AML-193 (cell line): ENCODE measurements around the gene SLC9A8.
"Not testable (repeated sequence)": the region's sequence is repeated elsewhere in the genome, so short reads cannot be mapped to it uniquely, and the experiment has no call there.

Source experiments
- DNase-seq, 2 experiments: peaks; one replicate each; lab custom pipeline; 2025; lab: John Stamatoyannopoulos, UW

SLC9A8 gene

DNA sequence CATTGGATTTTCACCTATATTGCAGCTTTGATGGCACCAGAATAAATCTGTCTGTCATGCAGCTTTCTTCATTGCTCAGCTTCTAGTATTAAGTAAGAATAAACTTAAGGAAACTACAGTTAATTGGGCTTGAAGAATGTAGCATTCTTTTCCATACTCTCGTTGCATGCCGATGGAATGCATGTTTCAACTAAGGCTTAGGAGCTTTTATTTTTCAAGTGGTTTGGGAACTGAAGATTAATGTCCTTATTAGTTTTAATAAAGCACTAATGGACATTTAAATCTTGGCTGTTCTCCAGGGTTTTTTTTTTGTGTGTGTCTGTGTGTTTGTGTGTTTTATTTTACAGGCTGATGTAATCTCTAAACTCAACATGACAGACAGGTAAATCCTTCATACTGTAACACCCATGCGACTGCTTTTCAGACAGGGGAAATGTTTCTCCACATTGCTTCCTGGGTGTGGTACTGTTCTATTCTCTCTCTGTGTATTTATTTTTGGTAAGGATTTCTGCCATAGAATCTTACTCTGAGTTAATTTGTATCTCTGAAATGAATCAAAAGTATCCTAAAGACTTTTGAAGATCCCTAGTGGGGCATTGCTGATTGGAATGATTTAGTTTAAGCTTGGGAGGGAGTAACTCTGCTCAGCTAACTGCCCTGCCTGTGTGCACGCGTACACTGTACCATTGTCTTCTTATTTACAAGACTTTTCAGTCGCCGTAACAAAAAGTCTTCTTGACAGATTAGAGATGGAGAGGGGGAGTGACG lies 38.0 kb downstream of the SLC9A8 start:
- DNase-seq = no peak

DNA sequence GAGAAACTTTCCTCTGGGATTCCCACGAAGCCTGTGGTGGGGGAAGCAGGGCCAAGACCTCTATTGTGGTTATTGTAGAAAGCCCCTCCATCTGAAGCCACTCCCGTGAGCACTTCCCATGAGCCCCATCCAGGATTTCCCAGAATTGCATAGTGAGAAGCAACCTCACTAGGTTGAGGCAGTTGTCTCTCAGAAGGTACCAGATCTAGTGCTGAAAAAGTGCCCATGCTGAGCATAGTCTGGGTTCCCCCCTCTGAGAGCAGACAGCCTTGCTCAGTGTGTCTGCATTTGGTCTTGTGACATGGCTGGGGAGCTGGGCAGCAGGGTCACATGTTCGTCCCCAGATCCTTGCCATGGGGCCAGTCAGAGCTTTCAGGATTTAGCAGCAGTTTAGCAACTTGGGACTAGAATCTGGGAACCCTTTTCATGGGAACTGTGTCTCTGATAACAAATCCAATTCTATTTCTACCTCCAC lies 38.6 kb downstream of the SLC9A8 start:
- no peak for DNase-seq

DNA sequence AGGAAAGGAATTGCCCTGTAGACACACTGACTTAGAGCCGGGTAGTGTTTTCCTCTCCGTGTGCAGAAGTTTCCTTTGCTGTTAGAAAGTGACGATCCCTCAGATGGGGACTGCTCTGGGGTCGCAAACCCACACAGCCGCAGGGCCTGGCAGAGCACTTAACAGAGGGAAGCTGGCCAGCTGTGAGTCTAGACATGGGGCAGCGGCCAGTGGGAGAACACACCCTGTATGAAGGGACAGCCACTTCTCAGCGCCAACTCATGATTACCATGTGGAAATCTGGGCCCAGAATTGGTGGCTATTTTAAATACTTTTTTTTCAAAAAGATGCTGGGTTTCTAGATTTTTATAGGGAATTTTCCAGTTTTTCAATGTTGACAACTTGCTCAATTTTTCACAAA lies 39.4 kb downstream of the SLC9A8 start:
- DNase-seq = no peak

DNA sequence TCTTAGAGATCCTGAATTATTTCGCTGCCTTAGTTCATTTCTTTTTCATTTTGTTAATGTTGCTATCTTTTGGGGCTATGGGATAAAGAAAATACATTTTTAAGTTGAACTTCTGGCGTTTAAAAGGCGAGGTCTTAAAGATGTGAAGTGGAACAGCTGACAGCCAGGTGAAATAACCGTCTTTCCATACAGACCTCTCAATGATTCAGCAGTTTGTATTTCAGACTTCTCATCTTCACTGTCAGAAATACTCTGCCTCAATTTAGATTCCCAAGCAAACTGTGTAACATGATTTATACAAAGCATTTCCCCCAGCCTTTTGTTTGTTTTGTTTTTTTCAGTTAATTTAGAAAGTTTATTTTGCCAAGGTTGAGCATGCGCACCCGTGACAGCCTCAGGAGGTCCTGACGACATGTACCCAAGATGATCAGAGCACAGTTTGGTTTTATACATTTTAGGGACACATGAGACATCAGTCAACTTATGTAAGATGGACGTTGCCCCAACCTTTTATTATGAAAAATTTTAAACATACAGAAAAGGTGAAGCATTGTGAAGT lies 40.0 kb downstream of the SLC9A8 start:
- DNase-seq = no peak

DNA sequence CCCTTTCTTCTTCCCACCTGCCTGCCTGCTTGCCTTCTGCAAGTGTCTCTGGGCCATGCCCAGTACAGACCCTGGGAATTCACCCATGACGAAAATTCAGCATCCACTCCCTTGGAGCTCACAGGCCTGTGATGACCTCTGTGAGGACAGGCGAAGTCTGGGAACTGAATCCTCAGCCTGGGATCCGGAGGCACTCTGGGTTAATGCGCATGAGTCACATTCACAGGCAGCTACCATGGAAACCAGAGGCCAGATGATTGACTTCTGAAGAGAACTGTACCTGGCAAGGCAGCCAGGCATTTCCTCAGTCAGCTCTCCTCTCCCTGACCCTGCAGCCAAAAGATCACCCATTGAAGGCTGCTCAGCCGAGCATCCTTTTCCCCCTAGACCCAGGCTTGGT lies 41.0 kb downstream of the SLC9A8 start:
- DNase-seq = no peak

DNA sequence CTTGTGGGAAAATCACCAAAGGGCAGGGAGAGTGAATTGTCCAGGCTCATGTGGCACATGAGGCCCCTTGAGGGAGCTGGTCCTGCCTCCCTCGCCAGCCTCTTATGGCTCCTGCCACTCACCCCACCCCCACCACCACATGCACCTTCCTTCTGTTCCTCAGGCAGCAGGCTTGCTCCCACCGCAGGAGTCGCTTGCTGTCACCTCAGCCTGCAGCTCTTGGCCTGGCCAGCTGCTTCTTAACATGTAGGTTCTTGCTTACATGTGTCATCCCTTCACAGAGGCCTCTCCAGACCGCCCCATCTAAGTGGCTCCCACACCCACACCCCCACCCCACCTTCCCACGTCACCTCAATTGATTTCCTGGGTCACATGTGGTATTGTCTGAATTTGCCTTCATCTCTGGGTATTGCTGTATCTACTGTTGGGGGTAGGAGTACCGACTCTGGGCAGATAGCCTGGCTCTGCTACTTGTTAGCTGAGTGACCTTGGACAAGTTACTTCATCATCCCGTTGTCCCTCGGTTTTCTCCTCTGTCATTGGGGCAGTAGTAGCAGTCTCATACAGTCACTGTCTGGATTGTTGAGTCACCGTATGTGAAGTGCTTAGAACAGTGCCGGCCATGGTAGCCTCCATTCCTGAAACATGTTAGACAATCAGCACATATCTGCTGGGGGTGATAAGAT lies 41.7 kb downstream of the SLC9A8 start:
- DNase-seq = no peak

DNA sequence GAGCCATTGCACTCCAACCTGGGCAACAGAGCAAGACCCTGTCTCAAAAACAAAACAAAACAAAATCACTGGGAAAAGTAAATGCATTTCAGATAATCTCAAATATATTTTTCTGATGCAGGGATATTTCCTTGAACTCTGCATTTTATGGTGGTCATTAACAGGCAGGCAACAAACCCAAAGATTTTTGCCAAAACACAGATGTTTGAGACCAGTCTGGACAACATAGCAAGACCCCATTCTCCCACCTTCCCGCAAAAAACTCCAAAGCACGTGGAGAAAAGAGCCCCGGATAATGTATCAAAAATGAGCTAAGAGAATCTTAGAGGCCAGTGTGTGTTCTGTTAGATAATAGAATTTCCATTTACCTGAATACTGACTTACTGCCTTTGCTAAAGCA lies 44.3 kb downstream of the SLC9A8 start:
- no peak for DNase-seq

DNA sequence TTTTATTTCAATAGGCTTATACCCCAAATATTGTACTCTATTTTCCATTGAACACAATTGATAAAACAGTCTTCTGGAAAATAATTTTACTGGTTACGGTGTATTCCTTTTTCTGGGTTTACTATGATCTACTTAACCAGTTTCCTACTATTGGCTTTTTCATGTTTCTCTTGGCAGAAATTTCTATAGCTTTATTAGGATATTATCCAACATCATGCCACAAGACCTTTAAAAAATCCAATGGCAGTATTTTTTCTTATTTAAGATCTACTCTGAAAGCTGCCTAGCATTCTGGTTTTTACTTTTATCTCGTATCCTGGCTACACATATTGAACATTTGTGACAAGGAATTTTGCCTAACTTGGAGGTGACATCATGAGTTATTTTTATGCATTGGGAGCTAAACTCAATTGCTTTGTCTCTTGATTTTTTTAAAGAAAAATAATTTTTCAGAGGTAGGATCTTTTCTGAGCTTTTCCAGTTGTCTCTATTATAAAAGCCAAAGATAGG lies 45.5 kb downstream of the SLC9A8 start:
- DNase-seq = no peak

DNA sequence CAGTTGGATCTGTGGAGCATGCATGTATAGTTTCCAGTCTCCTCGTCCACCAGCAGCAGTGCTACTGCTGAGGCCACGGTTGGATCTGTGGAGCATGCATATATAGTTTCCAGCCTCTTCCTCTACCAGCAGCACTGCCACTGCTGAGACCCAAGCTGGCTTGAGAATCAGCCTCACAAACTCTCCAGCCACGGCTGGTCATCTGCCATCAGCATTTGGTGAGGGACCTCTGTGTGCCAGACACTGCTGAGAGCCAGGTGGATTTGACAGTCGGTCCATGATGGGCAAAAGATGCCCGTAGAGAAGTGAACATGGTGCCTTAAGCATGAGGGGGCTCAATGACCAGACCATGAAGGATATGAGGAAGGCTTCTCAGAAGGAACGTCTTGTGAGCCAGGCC lies 46.4 kb downstream of the SLC9A8 start:
- DNase-seq = no peak

DNA sequence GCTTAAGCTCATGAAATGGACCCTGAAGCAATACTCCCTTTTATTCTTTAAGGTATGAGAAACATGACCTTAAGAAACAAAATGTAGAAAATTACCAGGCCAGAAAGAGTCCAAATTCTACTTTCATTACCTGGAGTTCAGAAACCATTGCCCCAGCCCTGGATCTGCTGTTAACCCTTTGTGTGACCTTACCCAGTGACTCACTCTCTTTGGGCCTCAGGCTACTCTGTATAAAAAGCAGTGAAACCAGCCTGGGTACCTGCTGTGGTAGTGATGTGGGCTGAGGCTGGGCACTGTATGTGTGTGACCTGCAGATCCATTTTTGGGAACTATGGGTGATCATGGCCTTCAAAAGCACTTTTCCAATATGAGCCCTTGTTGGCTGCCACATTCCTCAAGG lies 47.2 kb downstream of the SLC9A8 start:
- DNase-seq = no peak

DNA sequence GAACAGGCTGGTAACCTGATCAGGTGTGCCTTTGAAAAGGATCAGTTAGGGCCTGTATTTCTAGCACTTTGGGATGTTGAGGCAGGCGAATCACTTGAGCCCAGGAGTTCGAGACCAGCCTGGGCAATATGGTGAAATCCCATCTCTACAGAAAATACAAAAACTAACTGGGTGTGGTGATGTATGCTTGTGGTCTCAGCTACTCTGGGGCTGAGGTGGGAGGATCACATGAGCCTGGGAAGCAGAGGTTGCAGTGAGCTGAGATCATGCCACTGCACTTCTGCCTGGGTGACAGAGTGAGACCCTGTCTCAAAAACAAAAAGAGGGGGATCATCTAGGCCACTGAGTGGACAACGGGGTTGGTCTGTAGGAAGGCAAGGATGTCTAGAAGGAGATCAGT lies 48.6 kb downstream of the SLC9A8 start:
- DNase-seq = not testable (repeated sequence)

DNA sequence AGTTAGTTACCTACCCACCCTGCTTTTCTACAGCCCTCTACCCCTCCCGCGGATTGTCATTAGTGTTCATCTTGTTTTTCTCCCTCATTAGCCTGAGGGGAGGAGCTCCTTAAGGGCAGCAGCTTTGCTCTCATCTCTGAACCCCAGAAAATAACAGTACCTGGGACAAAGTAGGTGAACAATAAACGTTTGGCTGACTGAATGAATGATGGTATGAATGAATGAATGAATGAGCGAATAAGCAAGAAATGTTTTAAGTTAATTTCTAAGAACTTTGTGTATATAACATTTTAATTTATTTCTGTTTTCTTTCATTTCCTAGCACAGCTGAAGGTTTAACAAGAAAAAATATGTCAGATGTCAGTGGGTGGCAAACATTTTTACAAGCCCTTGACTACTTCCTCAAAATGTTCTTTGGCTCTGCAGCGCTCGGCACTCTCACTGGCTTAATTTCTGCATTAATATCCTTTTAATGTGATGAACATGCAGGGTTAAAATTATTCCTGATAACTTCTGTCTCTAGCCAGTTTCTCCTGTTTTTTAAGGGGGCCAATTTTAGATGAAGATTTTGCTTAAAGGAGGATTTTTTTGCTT lies 50.1 kb downstream of the SLC9A8 start:
- DNase-seq = no peak

DNA sequence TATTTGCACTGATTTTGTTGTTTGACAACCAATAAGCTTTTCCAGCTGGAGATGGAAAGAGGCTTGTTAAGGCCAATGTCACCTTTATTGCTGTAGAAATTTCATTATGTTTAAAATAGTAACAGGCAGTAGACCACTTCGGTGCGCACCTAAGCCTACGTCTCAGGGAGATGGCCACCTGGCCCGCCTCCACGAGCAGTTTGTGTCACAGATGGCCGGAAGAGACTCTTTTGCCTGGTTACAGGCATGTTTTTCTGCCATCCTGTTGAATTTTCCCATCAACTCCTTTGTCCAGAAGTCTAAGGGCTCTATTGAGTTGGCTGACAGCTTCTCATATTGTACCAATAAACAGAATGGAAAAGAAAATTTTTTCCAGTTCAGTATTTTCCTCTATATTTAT lies 51.0 kb downstream of the SLC9A8 start:
- no peak for DNase-seq

DNA sequence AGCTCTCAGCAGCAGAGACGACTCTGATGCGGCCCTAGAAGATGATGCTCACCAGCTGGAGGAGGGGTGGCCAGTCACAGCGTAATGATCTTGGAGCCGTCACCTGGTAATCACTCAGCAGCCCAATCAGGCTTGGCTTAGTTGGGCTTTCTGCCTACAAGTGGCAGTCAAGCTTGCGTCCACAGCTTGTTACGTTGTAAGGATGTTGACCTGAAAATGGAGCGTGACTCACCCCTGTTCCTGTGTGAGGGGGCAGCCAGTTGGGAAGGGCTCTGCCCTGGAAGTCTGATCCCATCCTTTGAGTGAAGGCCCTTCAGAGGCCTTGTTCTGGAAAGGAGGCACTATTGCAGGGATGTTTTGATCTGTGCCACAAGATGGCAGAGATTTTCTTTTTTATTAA lies 52.9 kb downstream of the SLC9A8 start:
- DNase-seq = no peak

DNA sequence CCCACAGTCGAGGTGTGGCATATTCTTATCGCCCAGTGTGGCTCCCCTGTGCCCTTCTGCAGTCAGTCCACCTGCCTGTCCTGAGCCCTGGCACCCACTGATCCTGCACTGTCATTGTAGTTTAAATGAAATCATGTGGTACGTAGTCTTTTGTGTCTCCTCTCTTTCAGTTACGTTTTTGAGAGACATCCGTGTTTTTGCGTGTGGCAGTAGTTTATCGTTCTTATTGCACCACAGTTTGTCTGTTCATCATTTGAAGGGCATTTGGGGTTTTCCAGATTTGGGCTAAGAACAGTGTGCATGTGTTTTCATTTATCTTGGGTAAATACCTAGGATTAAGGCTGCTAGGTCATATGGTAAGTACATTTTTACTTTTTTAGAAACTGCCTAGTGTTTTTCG lies 53.4 kb downstream of the SLC9A8 start:
- no peak for DNase-seq

DNA sequence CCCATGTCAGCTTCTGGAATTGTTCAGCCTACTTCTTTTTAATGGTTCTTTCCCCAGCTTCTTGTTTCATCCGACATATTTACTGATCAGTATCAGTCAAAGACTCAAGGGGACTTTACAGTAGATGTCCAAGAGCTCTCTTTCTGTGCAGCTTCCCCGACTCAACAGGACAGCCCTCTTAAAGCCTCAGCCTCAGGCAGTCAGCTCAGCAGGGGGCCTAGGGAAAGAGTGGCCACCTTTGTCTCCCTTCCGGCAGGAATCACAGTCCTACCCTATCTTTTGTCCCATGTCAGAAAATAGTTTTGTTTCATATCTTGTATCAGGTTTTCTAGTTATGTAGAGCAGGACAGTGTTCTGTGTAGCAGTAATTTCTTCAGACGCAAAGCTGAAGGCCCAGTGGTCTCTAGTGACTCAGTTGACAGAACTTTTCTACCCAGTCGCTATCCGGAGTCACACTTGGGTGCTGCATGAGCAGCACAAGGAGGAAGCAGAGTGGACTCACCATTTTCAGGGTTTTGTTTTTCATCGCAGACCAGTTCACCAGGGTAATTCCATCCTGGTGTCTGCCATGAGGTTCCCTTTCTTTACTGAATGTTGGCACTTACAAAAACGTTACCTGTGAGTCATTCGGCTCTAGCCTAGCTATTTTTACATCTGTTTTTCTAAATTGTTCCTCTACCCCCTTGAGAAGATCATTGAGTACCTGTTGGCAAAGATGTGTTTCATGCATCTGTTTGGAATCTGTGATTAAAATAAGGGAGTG lies 55.0 kb downstream of the SLC9A8 start:
- no peak for DNase-seq

DNA sequence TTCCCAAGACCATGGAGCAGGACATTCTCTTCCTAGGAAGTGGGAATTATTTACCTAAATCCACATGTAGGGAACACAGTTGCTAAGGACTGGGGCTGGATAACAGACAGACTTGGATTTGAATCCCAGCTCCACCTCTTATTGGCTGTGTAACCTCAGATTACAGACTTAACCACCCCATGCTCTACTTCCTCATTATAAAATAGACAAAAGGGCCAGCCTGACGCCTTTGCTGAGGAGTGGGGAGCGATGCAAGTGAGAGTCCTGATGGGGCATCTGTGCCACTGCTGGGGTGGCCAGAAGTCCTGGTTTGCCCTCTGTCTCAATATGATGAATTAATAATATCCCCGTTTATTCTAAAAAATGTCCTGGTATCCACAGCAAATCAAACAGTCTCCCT lies 55.9 kb downstream of the SLC9A8 start:
- peak in 1 of 2 experiments; percentile 3 for DNase-seq

DNA sequence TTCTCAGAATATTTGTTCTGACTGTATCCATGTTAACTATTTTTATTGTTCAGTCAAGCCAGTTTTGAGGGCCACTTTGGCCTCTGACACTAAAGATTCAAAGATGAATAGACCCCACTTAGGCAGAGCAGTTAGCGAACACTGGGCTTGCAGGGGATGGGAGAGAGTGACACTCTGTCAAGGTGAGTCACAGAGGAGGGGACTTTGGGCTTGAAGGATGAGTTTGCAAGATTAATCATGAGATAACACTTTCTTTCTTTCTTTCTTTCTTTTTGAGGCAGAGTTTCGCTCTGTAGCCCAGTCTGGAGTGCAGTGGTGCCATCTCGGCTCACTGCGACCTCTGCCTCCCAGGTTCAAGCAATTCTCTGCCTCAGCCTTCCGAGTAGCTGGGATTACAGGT lies 56.3 kb downstream of the SLC9A8 start:
- no peak for DNase-seq

DNA sequence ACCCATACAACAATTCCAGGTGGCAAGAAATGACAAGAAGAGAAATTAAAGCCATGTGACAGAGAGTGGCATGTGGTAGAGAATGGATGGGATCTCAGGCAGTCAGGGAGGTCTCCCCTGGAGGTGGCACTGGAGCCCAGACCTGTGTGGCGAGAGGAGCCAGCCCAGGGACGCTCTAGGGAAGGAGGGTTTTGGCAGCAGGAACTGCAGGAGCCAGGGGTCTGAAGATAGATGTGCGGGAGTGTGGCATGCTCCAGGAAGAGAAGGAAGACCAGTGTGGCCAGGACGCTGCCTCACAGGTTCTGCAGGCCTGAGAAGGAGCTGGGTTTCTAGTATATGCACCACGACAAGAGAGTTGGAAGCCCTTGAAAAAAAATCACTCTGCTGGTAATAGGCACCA lies 57.6 kb downstream of the SLC9A8 start:
- no peak for DNase-seq

DNA sequence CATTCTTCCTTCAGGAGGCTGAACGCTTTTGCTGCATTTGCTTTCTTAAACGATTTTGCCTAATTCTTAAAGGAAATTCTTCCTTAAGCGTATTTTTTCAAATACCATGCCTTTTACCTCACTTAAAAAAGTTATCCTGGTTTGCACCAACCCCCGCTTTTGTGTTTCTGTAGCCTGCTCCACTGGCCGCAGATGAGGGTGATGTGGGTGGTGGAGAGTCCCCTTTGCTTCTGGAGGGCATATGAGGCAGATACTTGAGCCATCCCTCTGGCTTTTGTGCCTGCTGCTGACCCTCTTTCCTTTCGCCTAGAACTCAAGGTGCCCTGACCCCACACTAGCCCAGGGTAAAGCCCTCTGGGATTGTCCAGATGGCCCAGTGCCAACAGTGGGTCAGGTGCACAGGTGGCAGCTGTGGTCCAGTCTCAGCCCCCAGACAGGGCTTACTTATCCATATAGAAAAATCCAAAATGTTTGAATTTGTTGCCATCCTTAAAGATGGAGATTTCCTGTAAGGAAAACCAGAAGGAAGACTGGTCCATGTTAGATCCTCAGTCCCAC lies 58.8 kb downstream of the SLC9A8 start:
- no peak for DNase-seq

DNA sequence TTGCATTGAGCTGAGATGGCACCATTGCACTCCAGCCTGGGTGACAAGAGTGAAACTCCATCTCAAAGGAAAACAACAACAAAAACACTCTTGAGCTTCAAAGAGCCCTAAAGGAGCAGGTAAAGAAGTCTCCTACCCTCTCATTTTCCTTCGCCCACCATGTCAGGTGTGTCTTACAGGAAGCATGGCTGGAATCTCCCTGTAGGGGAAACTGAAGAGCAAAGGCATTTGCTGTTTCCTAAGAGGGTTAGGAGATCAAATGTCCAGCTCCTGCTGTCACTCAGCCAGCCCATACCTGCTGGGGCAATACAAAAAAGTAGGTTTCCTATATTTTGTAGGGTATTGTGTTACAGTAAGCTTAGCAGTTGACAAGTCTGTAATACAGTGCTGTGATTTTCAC lies 59.4 kb downstream of the SLC9A8 start:
- no peak for DNase-seq

DNA sequence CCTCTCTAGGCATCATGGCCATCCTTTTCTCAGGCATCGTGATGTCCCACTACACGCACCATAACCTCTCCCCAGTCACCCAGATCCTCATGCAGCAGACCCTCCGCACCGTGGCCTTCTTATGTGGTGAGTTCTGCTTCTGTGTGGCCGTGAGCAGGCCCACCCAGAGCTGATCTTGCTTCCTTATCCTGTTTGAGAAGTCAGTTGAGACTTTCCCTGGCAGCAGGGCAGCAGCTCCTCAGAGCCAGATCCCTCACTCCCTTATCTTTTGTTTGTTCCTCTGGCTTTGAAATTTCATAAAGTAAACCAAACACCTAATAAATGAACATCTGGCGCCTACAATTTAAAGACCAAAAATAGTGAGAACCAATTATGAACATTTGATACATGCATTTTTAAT lies 62.1 kb downstream of the SLC9A8 start:
- no peak for DNase-seq
